RWPE2 (cell line): ENCODE measurements around the gene PIGL.

Source experiments
- ATAC-seq: fragments of 200-7000 bp; cut with Tn5 transposase; 3 replicates; pipeline ENCODE4 v1.9.1; 2021; ENCODE audit warnings: low read depth
- DNase-seq: peaks from one replicate; pipeline ENCODE4 v3.0.0-alpha.2; 2020; ENCODE audit warnings: low spot score
- H3K27ac ChIP-seq: fragments of 450-650 bp; 2 replicates; pipeline ENCODE4 v1.5.1; 2017; ENCODE audit warnings: mild to moderate bottlenecking; ENCODE audit not compliant: poor library complexity, severe bottlenecking
- H3K27me3 ChIP-seq: fragments of 250-450 bp; sonication (Bioruptor Pico); 2 replicates; pipeline ENCODE4 v1.5.1; 2021; ENCODE audit warnings: mild to moderate bottlenecking, moderate library complexity; ENCODE audit not compliant: insufficient read depth, poor library complexity, severe bottlenecking
- H3K36me3 ChIP-seq: fragments of 250-450 bp; sonication (Bioruptor Pico); 2 replicates; pipeline ENCODE4 v1.5.1; 2020; ENCODE audit warnings: low read depth, mild to moderate bottlenecking, moderate library complexity
- H3K4me1 ChIP-seq: fragments of 250-450 bp; sonication (Bioruptor Pico); 2 replicates; pipeline ENCODE4 v1.5.1; 2021; ENCODE audit warnings: mild to moderate bottlenecking, moderate library complexity; ENCODE audit not compliant: insufficient read depth, poor library complexity, severe bottlenecking
- H3K4me3 ChIP-seq: fragments of 250-450 bp; sonication (Bioruptor Pico); 2 replicates; pipeline ENCODE4 v1.5.1; 2021; ENCODE audit warnings: mild to moderate bottlenecking, moderate library complexity; ENCODE audit not compliant: severe bottlenecking
- H3K9me3 ChIP-seq: fragments of 250-450 bp; sonication (Bioruptor Pico); 2 replicates; pipeline ENCODE4 v1.5.1; 2021; ENCODE audit warnings: mild to moderate bottlenecking, moderate library complexity; ENCODE audit not compliant: severe bottlenecking
- TF ChIP-seq, protein P1 (sequence below): fragments of 450-650 bp; IDR thresholded peaks from one replicate; pipeline ENCODE4 v1.5.1; 2017; ENCODE audit warnings: mild to moderate bottlenecking, moderate library complexity; ENCODE audit not compliant: poor library complexity, severe bottlenecking

PIGL gene

DNA sequence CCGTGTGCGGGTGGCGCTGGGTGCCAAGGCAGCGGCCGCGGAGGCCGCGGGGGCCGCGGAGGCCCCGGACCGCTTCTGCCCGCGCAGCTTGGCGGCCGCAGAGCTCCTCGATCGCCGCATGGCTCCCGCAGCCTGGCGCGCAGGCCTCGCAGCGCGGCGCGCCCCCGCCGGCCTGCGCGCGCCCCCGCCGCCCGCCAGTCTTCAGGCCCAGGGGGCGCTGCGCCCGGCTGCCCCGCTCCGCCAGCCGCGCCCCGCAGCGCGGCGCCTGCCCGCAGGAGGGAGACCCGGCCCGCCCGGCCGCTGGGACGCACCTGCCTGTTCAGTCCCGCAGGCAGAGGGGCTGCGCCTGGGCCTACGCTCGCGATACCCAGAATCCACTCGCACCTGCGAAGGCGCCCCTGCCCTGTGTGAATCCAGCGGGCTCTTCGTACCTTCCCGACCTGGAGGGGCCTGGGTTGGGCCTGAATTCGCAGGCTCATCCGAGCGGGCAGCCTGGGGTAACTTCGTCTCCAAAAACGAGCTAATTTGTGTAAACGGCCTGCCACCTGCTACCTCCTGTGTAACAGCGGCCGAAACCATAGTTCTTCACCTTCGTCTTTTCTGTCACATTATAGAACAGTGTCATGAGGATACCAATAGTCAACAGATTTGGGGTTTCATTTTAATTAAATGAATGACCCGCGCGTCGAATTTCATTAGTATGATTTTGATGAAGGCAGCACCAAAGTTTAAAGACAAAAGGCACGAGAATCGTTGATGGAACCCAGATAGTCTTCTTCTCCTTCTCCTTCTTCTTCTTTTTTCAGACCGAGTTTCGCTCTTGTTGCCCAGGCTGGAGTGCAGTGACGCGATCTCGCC, 136.5 kb downstream of the PIGL start, which contains the start of gene CENPV:
TSS of gene CENPV (minus strand) at position 153 of the 858 bp plus-strand sequence. CDS start at position 120, 33 bp downstream.
- TF ChIP-seq, protein P1, sequence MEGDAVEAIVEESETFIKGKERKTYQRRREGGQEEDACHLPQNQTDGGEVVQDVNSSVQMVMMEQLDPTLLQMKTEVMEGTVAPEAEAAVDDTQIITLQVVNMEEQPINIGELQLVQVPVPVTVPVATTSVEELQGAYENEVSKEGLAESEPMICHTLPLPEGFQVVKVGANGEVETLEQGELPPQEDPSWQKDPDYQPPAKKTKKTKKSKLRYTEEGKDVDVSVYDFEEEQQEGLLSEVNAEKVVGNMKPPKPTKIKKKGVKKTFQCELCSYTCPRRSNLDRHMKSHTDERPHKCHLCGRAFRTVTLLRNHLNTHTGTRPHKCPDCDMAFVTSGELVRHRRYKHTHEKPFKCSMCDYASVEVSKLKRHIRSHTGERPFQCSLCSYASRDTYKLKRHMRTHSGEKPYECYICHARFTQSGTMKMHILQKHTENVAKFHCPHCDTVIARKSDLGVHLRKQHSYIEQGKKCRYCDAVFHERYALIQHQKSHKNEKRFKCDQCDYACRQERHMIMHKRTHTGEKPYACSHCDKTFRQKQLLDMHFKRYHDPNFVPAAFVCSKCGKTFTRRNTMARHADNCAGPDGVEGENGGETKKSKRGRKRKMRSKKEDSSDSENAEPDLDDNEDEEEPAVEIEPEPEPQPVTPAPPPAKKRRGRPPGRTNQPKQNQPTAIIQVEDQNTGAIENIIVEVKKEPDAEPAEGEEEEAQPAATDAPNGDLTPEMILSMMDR: peak; percentile 78
- H3K4me3 ChIP-seq: peak within 1 kb of the TSS; percentile 100
- DNase-seq (no peak), ATAC-seq (peak; percentile 54)
- peaks cover 3% of the 10 kb centered on the region for H3K4me1 ChIP-seq
- H3K27ac ChIP-seq: peak within 1 kb of the TSS; percentile 20
- no peaks in the 10 kb centered on the region for H3K9me3 ChIP-seq
- H3K36me3 ChIP-seq: peaks cover 13% of the 10 kb centered on the region
- no peaks in the 10 kb centered on the region for H3K27me3 ChIP-seq

DNA sequence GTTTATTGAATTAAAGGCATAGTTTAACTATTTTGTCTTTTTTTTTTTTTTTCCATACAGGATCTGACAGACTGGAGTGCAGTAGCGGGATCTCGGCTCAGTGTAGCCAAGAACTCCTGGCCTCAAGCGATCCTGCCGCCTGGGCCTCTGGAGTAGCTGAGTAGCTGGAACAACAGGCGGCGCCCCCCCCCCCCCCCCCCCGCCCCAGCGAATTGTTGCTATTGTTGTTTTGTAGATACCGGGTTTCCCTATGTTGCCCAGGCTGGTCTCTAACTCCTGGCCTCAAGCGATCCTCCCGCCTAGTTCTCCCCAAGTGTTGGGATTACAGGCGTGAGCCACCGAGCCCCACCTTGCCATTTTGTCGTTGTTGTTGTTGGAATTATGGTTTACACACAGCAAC, 137.6 kb downstream of the PIGL start:
- H3K36me3 ChIP-seq: peaks cover 6% of the 10 kb centered on the region
- peaks cover 3% of the 10 kb centered on the region for H3K4me1 ChIP-seq
- no peaks in the 10 kb centered on the region for H3K9me3 ChIP-seq
- no peak overlapping the region for H3K4me3 ChIP-seq
- no peak overlapping the region for H3K27ac ChIP-seq
- H3K27me3 ChIP-seq: no peaks in the 10 kb centered on the region
- TF ChIP-seq, protein P1: no peak
- no peak for ATAC-seq
- no peak for DNase-seq

DNA sequence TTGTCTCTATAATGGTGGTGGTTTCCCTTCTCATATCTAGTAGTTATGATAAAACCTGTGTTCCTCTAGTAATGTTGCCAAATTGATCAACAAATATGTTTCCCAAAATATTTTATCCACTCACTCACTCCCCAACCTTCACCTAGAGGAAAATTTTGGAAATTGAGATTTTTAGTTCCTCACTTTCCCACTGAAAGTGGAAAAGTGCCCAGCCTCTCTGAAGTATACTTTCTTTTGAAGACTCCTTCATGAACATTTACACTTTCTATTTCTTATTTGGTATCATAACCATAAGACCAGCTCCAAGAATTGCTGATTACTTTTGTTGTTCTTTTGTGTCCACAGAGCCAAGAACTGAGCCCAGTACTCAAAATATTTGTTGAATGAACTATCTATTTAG, 141.4 kb downstream of the PIGL start:
- H3K27ac ChIP-seq: no peak overlapping the region
- no peak overlapping the region for H3K4me3 ChIP-seq
- H3K27me3 ChIP-seq: no peaks in the 10 kb centered on the region
- peaks cover 3% of the 10 kb centered on the region for H3K4me1 ChIP-seq
- no peaks in the 10 kb centered on the region for H3K36me3 ChIP-seq
- DNase-seq: no peak
- H3K9me3 ChIP-seq: no peaks in the 10 kb centered on the region
- TF ChIP-seq, protein P1: no peak
- ATAC-seq: no peak

DNA sequence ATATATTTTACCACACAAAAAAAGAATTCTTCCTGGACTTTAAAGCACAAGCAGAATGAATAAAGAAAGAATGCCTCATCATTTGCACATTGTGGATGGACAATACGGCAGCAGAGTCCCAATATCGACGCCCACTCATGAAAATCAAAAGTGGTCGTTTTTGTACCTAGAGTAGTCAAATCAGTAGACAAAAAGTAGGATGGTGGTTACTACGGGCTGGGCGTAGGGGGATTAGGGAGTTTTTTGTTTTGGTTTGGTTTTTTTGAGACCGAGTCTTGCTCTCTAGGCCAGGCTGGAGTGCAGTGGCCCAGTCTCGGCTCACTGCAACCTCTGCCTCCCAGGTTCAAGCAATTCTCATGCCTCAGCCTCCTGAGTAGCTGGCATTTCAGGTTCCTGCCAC, 144.9 kb downstream of the PIGL start:
- DNase-seq: no peak
- TF ChIP-seq, protein P1: no peak
- no peak for ATAC-seq

More for the DNA sequence above, 144.9 kb downstream of the PIGL start:
- no peaks in the 10 kb centered on the region for H3K4me1 ChIP-seq
- no peaks in the 10 kb centered on the region for H3K27me3 ChIP-seq
- no peaks in the 10 kb centered on the region for H3K36me3 ChIP-seq
- no peaks in the 10 kb centered on the region for H3K9me3 ChIP-seq
- H3K27ac ChIP-seq: no peak overlapping the region
- H3K4me3 ChIP-seq: no peak overlapping the region
